NCI-H524 (cell line): ENCODE results near the gene CXCL12.

Source experiments
- DNase-seq, 2 experiments: peaks; one replicate each; lab custom pipeline; 2025; lab: John Stamatoyannopoulos, UW

Gene CXCL12

GRCh38 chr10:44334621-44335184, 50.2 kb downstream of the CXCL12 start:
- DNase-seq: peak; percentile 22 to 76

- DNase-seq: no peak
These were observed 50.8 kb downstream of the CXCL12 start for GRCh38 chr10:44334091-44334490.

DNA sequence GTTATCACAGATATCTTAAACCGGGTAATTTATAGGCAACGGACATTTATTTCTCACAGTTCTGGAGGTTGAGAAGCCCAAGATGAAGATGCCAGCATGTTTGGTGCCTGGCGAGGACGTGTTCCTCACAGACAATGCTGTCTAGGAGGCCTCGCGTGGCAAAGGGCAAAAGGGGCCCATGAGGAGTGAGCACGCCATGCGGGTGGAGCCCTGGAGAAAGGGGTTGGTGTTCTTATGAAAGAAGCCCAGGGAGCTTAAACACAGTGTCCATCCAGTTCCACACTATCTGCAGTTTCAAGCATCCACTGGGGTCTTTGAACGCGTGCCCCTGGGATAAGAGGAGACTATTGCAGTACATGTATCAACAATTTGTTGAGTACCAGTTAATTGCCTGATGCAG, 51.4 kb downstream of the CXCL12 start:
- DNase-seq: no peak

- no peak for DNase-seq
These were observed 52.4 kb downstream of the CXCL12 start for GRCh38 chr10:44332465-44332864.

- DNase-seq: no peak
These were observed 54.5 kb downstream of the CXCL12 start for GRCh38 chr10:44330431-44330830.

GRCh38 chr10:44327461-44327860, 57.4 kb downstream of the CXCL12 start:
- DNase-seq: no peak
